Left cardiac atrium (tissue), 4 donors: ENCODE data around the gene UQCRQ. TPM values are rescaled to one million over a fixed set of nuclear protein-coding genes. Genes with fewer than 3 reads are reported as not detected.

ENCODE experiments used
- ATAC-seq, 2 donors: fragments of 200-7000 bp; cut with Tn5 transposase; one replicate each; pipeline ENCODE4 v1.9.1; 2020; ENCODE audit warnings: mild to moderate bottlenecking in 2 of 2, moderate library complexity in 2 of 2
- DNase-seq: peaks from one replicate; pipeline ENCODE4 v3.0.0-alpha.2; 2020
- intact Hi-C, 2 donors: fragments of 100-400 bp; cut with DNase I; formaldehyde crosslinking; loops; one replicate each; pipeline versions ENCODE4 v1.14.1 to v1.15.1; 2022 to 2023
- total RNA-seq, 2 donors: library from RNA; stranded (reverse); fragmentation: NEBNext Ultra II Directional; extraction: Animal tissue kit (Norgen Biotek cat#: 25700); gene quantifications; one replicate each; pipeline ENCODE4 v1.2.1, GENCODE V29; 2021
- donor health status: DM: no; HTN: yes; CAD: no.
- donor health status: DM: no; HTN: yes; CAD: no; lungs with severe emphysema.
- donor health status: DM: yes; HTN: yes; CAD: no.
- donor health status: Dilated cardiomyopathy.

The UQCRQ gene
- total RNA-seq, 2 donors from 2014 or later = 1,029 to 1,106 TPM

GRCh38 chr5:132889501-132889900 lies 23.1 kb downstream of the UQCRQ start:
- ATAC-seq (no peak), DNase-seq (no peak)
- intact Hi-C loops = no loop called here

GRCh38 chr5:132890817-132891216 lies 24.4 kb downstream of the UQCRQ start:
- ATAC-seq (no peak), DNase-seq (no peak)
- intact Hi-C loops = no loop called here

GRCh38 chr5:132895719-132896305 lies 29.4 kb downstream of the UQCRQ start:
- no peak for DNase-seq
- peak in 1 of 2 donors; percentile 22 for ATAC-seq
- intact Hi-C loops = no loop called here

- intact Hi-C loops = no loop called here
- no peak for DNase-seq
- ATAC-seq = no peak
Measured at GRCh38 chr5:132896685-132897084, 30.2 kb downstream of the UQCRQ start.

- DNase-seq (no peak), ATAC-seq (no peak)
- intact Hi-C loops = no loop called here
Measured at GRCh38 chr5:132898094-132898493, 31.7 kb downstream of the UQCRQ start.

GRCh38 chr5:132901036-132901435 lies 34.6 kb downstream of the UQCRQ start:
- ATAC-seq (no peak), DNase-seq (no peak)
- intact Hi-C loops = no loop called here

- intact Hi-C loops = no loop called here
- ATAC-seq (no peak), DNase-seq (no peak)
Measured at GRCh38 chr5:132901730-132902129, 35.3 kb downstream of the UQCRQ start.

GRCh38 chr5:132905938-132906337 lies 39.5 kb downstream of the UQCRQ start:
- DNase-seq (no peak), ATAC-seq (no peak)
- intact Hi-C loops = no loop called here

GRCh38 chr5:132907161-132907560 lies 40.7 kb downstream of the UQCRQ start:
- intact Hi-C loops = no loop called here
- ATAC-seq = no peak
- no peak for DNase-seq

- intact Hi-C loops = no loop called here
- ATAC-seq (no peak), DNase-seq (no peak)
Measured at GRCh38 chr5:132909702-132910101, 43.3 kb downstream of the UQCRQ start.

- no peak for ATAC-seq
- intact Hi-C loops = no loop called here
- no peak for DNase-seq
Measured at GRCh38 chr5:132915681-132916080, 49.2 kb downstream of the UQCRQ start.

GRCh38 chr5:132916086-132916485 lies 49.6 kb downstream of the UQCRQ start:
- DNase-seq = no peak
- intact Hi-C loops = no loop called here

More at GRCh38 chr5:132916086-132916485, 49.6 kb downstream of the UQCRQ start:
- no peak for ATAC-seq

Other genes with a start within 250 kb of the UQCRQ start
- gene IL13, start 208.5 kb upstream of the UQCRQ start, total RNA-seq = not detected
- not detected for gene IL4, start 192.7 kb upstream of the UQCRQ start, total RNA-seq
- 1 to 10 TPM; 6.4 to 8.0 TPM for gene KIF3A, start 129.1 kb upstream of the UQCRQ start, total RNA-seq
- gene CCNI2, start 119.2 kb upstream of the UQCRQ start, total RNA-seq = not detected
- 10 to 100 TPM; 29.4 to 31.3 TPM for gene SEPTIN8, start 89.4 kb upstream of the UQCRQ start, total RNA-seq
- under 1 TPM in 1 of 2 donors, not detected in 1; 0.06 TPM for gene SOWAHA, start 53.3 kb upstream of the UQCRQ start, total RNA-seq
- 1 to 10 TPM; 6.1 to 7.2 TPM for gene SHROOM1, start 36.0 kb upstream of the UQCRQ start, total RNA-seq
- under 1 TPM in 1 of 2 donors, not detected in 1; 0.65 TPM for gene GDF9, start 173 bp upstream of the UQCRQ start, total RNA-seq
- gene LEAP2, start 7.0 kb downstream of the UQCRQ start, total RNA-seq = 1 to 10 TPM; 1.1 to 1.3 TPM
- 10 to 100 TPM; 33.3 to 58.1 TPM for gene AFF4, start 97.0 kb downstream of the UQCRQ start, total RNA-seq
- 10 to 100 TPM; 14.9 to 19.2 TPM for gene ZCCHC10, start 159.9 kb downstream of the UQCRQ start, total RNA-seq
- gene HSPA4, start 185.4 kb downstream of the UQCRQ start, total RNA-seq = 10 to 100 TPM; 68.0 to 79.9 TPM